ENCODE data around the gene CCL19.

DNA sequence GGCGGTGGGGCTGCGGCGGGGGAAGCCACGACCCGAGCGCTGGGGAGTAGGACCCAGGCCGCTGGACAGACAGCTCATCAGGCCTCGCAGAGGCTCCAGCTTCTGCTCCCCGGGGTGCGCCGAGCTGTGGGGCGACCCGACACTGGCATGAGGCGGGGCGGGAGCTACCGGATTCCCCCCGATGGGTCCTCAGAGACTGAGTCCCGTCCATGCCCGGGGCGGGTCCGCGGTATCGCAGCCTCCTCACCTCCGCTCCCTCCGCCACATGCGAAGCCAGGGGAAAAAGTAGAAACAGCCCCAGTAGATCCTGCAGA is 26.1 kb downstream of the CCL19 start:
- TF ChIP-seq CTCF (conservative IDR thresholded peaks at IDR 0.05; ENCODE audit: low read depth, low read length), result no peak
- no peak for TF ChIP-seq EZH2 (IDR thresholded peaks at IDR 0.05; ENCODE audit: low read length, unreplicated experiment)
